OCI-LY1 (cell line): Measurements from ENCODE around the gene ATP8A2.

Source experiments
- EZH2 ChIP-seq: fragments of 200-600 bp; sonication (generic), shearing (Covaris generic); IDR thresholded peaks from 2 replicates; pipeline ENCODE4 v1.8.0; 2017; ENCODE audit warnings: borderline replicate concordance, mixed run types, mild to moderate bottlenecking, antibody characterized with exemption, low read length, moderate library complexity, mixed read lengths
- TF ChIP-seq, protein P1 (sequence below): fragments of 200-600 bp; sonication (generic), shearing (Covaris generic); IDR thresholded peaks from 2 replicates; pipeline ENCODE4 v1.5.1; 2017; ENCODE audit warnings: mild to moderate bottlenecking, antibody characterized with exemption, low read length, moderate library complexity, mixed read lengths

DNA sequence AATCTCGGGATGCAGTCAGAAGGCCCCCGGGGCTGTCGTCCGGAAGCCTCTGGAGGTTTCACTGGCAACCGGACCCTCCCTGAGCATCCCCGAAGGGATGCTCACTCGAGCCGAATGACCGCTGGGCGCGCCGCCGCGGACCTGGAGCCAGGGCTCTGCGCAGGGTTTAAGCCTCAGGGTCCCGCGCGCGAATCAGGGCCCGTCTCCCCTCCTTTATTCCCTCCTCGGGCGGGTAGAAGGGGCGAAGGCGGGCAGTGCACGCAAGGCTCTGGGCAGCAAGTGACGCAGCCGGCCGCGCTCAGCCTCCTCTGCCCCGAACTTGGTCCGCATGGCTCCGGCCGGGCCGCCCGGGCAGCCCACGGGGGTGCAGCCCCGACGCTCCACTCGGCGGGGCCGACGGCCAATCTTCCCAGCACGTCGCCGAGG lies 679.5 kb downstream of the ATP8A2 start:
- TF ChIP-seq, protein P1, sequence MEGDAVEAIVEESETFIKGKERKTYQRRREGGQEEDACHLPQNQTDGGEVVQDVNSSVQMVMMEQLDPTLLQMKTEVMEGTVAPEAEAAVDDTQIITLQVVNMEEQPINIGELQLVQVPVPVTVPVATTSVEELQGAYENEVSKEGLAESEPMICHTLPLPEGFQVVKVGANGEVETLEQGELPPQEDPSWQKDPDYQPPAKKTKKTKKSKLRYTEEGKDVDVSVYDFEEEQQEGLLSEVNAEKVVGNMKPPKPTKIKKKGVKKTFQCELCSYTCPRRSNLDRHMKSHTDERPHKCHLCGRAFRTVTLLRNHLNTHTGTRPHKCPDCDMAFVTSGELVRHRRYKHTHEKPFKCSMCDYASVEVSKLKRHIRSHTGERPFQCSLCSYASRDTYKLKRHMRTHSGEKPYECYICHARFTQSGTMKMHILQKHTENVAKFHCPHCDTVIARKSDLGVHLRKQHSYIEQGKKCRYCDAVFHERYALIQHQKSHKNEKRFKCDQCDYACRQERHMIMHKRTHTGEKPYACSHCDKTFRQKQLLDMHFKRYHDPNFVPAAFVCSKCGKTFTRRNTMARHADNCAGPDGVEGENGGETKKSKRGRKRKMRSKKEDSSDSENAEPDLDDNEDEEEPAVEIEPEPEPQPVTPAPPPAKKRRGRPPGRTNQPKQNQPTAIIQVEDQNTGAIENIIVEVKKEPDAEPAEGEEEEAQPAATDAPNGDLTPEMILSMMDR, result no peak
- TF ChIP-seq EZH2, result no peak
